Hepatocyte (in vitro differentiated cells): ENCODE results near the gene GALE. TPM values are rescaled to one million over a fixed set of nuclear protein-coding genes. Genes with fewer than 3 reads are reported as not detected.

Experiments used
- DNase-seq: peaks from one replicate; pipeline ENCODE4 v3.0.0-alpha.2; 2016; ENCODE audit warnings: low spot score
- H2AFZ ChIP-seq: fragments of 200-600 bp; sonication (generic); 2 replicates; pipeline ENCODE4 v1.6.0; 2016; ENCODE audit warnings: antibody characterized with exemption, mild to moderate bottlenecking
- H3K27ac ChIP-seq: fragments of 200-600 bp; sonication (generic); 2 replicates; pipeline ENCODE4 v1.5.1; 2016; ENCODE audit warnings: mild to moderate bottlenecking
- H3K27me3 ChIP-seq: fragments of 200-600 bp; sonication (generic); 2 replicates; pipeline ENCODE4 v1.6.1; 2016
- H3K36me3 ChIP-seq: fragments of 200-600 bp; sonication (generic); replicated peaks from 2 replicates; pipeline ENCODE4 v1.5.1; 2016; ENCODE audit warnings: low read depth; ENCODE audit not compliant: insufficient read depth
- H3K4me1 ChIP-seq: fragments of 200-600 bp; sonication (generic); 2 replicates; pipeline ENCODE4 v1.5.1; 2016; ENCODE audit warnings: mild to moderate bottlenecking, moderate library complexity; ENCODE audit not compliant: insufficient read depth
- H3K4me2 ChIP-seq: fragments of 200-600 bp; sonication (generic); 2 replicates; pipeline ENCODE4 v1.6.0; 2016
- H3K4me3 ChIP-seq: fragments of 200-600 bp; sonication (generic); 2 replicates; pipeline ENCODE4 v1.5.1; 2016; ENCODE audit warnings: mild to moderate bottlenecking
- H3K79me2 ChIP-seq: fragments of 200-600 bp; sonication (generic); 2 replicates; pipeline ENCODE4 v1.6.0; 2017; ENCODE audit warnings: mild to moderate bottlenecking
- H3K9me2 ChIP-seq: fragments of 200-600 bp; sonication (generic); replicated peaks from 2 replicates; pipeline ENCODE4 v1.6.0; 2017; ENCODE audit warnings: mild to moderate bottlenecking; ENCODE audit not compliant: insufficient read depth
- H3K9me3 ChIP-seq: fragments of 200-600 bp; sonication (generic); 2 replicates; pipeline ENCODE4 v1.5.1; 2016; ENCODE audit warnings: low read depth, mild to moderate bottlenecking
- H4K20me1 ChIP-seq: fragments of 200-600 bp; sonication (generic); 2 replicates; pipeline ENCODE4 v1.6.0; 2016; ENCODE audit warnings: mild to moderate bottlenecking; ENCODE audit not compliant: insufficient read depth, poor library complexity, severe bottlenecking
- EZH2 ChIP-seq: fragments of 200-600 bp; sonication (generic); IDR thresholded peaks from 2 replicates; pipeline ENCODE4 v1.6.1; 2016; ENCODE audit warnings: antibody characterized with exemption, mild to moderate bottlenecking, borderline replicate concordance
- EZH2phosphoT487 ChIP-seq: fragments of 200-600 bp; sonication (generic); IDR thresholded peaks from one replicate; pipeline ENCODE4 v1.6.1; 2018; ENCODE audit warnings: antibody characterized with exemption, mild to moderate bottlenecking, low read depth, moderate library complexity; ENCODE audit not compliant: unreplicated experiment, severe bottlenecking
- WGBS: methylation state at CpG from one replicate; pipeline ENCODE4 v1.1.6; 2016; ENCODE audit warnings: low lambda C conversion rate; ENCODE audit errors: missing lambda C conversion rate; 5-methylcytosine and 5-hydroxymethylcytosine counted together
- polyA plus RNA-seq: library from polyadenylated mRNA; unstranded; fragments of >200 nt; fragmentation: Nextera tagmentation; extraction: Ambion mirVana; gene quantifications from 2 replicates; pipeline ENCODE4 v1.2.1, GENCODE V29; 2016
- total RNA-seq: library from RNA; depleted of rRNA; stranded (reverse); fragments of >200 nt; gene quantifications from 2 replicates; pipeline ENCODE4 v1.2.3, GENCODE V29; 2014
- TF ChIP-seq, protein P1 (sequence below): fragments of 200-600 bp; sonication (generic); IDR thresholded peaks from 2 replicates; pipeline ENCODE4 v1.5.1; 2016; ENCODE audit warnings: antibody characterized with exemption, mild to moderate bottlenecking; ENCODE audit not compliant: poor library complexity

The GALE gene
- total and polyA plus RNA-seq, 2 experiments from 2014 or later: 89.9 to 114 TPM

GRCh38 chr1:23825762-23826522, 25.4 kb upstream of the GALE start:
- no peaks in the 10 kb centered on the region for H3K9me3 ChIP-seq
- WGBS: 71% methylated on average over 24 of the region's 24 CpGs
- H3K9me2 ChIP-seq: no peaks in the 10 kb centered on the region
- no peaks in the 10 kb centered on the region for H3K36me3 ChIP-seq
- peak overlapping the region; percentile 93 for H2AFZ ChIP-seq
- no peaks in the 10 kb centered on the region for H4K20me1 ChIP-seq
- H3K4me1 ChIP-seq: peaks cover 8% of the 10 kb centered on the region
- H3K27me3 ChIP-seq: no peaks in the 10 kb centered on the region
- no peak for DNase-seq
- H3K4me2 ChIP-seq: peak overlapping the region; percentile 73
- H3K79me2 ChIP-seq: peaks cover 16% of the 10 kb centered on the region
- H3K27ac ChIP-seq: peak overlapping the region; percentile 97
- no peak for TF ChIP-seq EZH2
- TF ChIP-seq, protein P1, sequence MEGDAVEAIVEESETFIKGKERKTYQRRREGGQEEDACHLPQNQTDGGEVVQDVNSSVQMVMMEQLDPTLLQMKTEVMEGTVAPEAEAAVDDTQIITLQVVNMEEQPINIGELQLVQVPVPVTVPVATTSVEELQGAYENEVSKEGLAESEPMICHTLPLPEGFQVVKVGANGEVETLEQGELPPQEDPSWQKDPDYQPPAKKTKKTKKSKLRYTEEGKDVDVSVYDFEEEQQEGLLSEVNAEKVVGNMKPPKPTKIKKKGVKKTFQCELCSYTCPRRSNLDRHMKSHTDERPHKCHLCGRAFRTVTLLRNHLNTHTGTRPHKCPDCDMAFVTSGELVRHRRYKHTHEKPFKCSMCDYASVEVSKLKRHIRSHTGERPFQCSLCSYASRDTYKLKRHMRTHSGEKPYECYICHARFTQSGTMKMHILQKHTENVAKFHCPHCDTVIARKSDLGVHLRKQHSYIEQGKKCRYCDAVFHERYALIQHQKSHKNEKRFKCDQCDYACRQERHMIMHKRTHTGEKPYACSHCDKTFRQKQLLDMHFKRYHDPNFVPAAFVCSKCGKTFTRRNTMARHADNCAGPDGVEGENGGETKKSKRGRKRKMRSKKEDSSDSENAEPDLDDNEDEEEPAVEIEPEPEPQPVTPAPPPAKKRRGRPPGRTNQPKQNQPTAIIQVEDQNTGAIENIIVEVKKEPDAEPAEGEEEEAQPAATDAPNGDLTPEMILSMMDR: no peak
- TF ChIP-seq EZH2phosphoT487: no peak
- no peak overlapping the region for H3K4me3 ChIP-seq

- no peak for TF ChIP-seq EZH2phosphoT487
- TF ChIP-seq, protein P1: no peak
- peaks cover 18% of the 10 kb centered on the region for H3K79me2 ChIP-seq
- peak within 1 kb of the TSS; percentile 97 for H3K27ac ChIP-seq
- peaks cover 8% of the 10 kb centered on the region for H3K4me1 ChIP-seq
- H3K36me3 ChIP-seq: no peaks in the 10 kb centered on the region
- no peaks in the 10 kb centered on the region for H3K9me2 ChIP-seq
- peak within 1 kb of the TSS; percentile 93 for H2AFZ ChIP-seq
- peak; percentile 97 for DNase-seq
- 2% methylated on average over 28 of the region's 42 CpGs for WGBS
- peak within 1 kb of the TSS; percentile 74 for H3K4me3 ChIP-seq
- no peaks in the 10 kb centered on the region for H4K20me1 ChIP-seq
- H3K4me2 ChIP-seq: peak within 1 kb of the TSS; percentile 79
- no peaks in the 10 kb centered on the region for H3K9me3 ChIP-seq
- no peaks in the 10 kb centered on the region for H3K27me3 ChIP-seq
Observed at GRCh38 chr1:23825076-23825761, 24.7 kb upstream of the GALE start, which contains the start of gene HMGCL. HMGCL (minus strand) TSS chr1:23825429; CDS start chr1:23825415, 14 bp downstream.

GRCh38 chr1:23824711-23825075, 24.1 kb upstream of the GALE start:
- Histone ChIP-seq H3K36me3 (no peaks in the 10 kb centered on the region), H3K4me2 (peak overlapping the region; percentile 79), H3K9me2 (no peaks in the 10 kb centered on the region), H3K27me3 (no peaks in the 10 kb centered on the region), H3K4me3 (peak overlapping the region; percentile 74), H2AFZ (peak overlapping the region; percentile 54), H3K4me1 (peaks cover 8% of the 10 kb centered on the region), H3K27ac (peak overlapping the region; percentile 97), H4K20me1 (no peaks in the 10 kb centered on the region), H3K9me3 (no peaks in the 10 kb centered on the region), H3K79me2 (peaks cover 18% of the 10 kb centered on the region)
- TF ChIP-seq EZH2phosphoT487: no peak
- 3% methylated on average over 8 of the region's 8 CpGs for WGBS
- no peak for DNase-seq

GRCh38 chr1:23823767-23824166, 23.2 kb upstream of the GALE start:
- H3K4me3 ChIP-seq: no peak overlapping the region
- H3K27ac ChIP-seq: peak overlapping the region; percentile 97
- TF ChIP-seq EZH2 (no peak), EZH2phosphoT487 (no peak)
- TF ChIP-seq, protein P1: no peak
- H3K9me3 ChIP-seq: no peaks in the 10 kb centered on the region
- no peaks in the 10 kb centered on the region for H3K36me3 ChIP-seq
- peaks cover 8% of the 10 kb centered on the region for H3K4me1 ChIP-seq
- DNase-seq: no peak
- no peaks in the 10 kb centered on the region for H3K9me2 ChIP-seq
- peaks cover 18% of the 10 kb centered on the region for H3K79me2 ChIP-seq
- WGBS: 89% methylated on average over 7 of the region's 7 CpGs
- H4K20me1 ChIP-seq: no peaks in the 10 kb centered on the region
- H2AFZ ChIP-seq: no peak overlapping the region
- H3K27me3 ChIP-seq: no peaks in the 10 kb centered on the region
- H3K4me2 ChIP-seq: peak overlapping the region; percentile 79
